Measurements from ENCODE around the gene RTF2.

The RTF2 gene

GRCh38 chr20:56469077-56469449, 636 bp downstream of the RTF2 start:
- TF ChIP-seq TAF1 (IDR thresholded peaks at IDR 0.05; ENCODE audit: borderline replicate concordance, insufficient read depth, low read length) (no peak), REST (IDR thresholded peaks at IDR 0.05; ENCODE audit: insufficient read depth in 1 of 2, low read depth in 2 of 2, low read length in 2 of 2) (no peak), SIN3A (IDR thresholded peaks at IDR 0.05; ENCODE audit: borderline replicate concordance, insufficient read depth, low read length) (no peak), POLR2AphosphoS5 (IDR thresholded peaks at IDR 0.05; ENCODE audit: low read depth, low read length) (no peak), FOXP2 (optimal IDR thresholded peaks at IDR 0.05; ENCODE audit: borderline replicate concordance, extremely low read depth, extremely low read length, insufficient read depth) (no peak)

- TF ChIP-seq REST (IDR thresholded peaks at IDR 0.05; ENCODE audit: insufficient read depth in 1 of 2, low read depth in 2 of 2, low read length in 2 of 2): no peak
- TF ChIP-seq SIN3A (IDR thresholded peaks at IDR 0.05; ENCODE audit: borderline replicate concordance, insufficient read depth, low read length): no peak
- TF ChIP-seq POLR2AphosphoS5 (IDR thresholded peaks at IDR 0.05; ENCODE audit: low read depth, low read length): no peak
- no peak for TF ChIP-seq TAF1 (IDR thresholded peaks at IDR 0.05; ENCODE audit: borderline replicate concordance, insufficient read depth, low read length)
- TF ChIP-seq FOXP2 (optimal IDR thresholded peaks at IDR 0.05; ENCODE audit: borderline replicate concordance, extremely low read depth, extremely low read length, insufficient read depth): no peak
Measured at GRCh38 chr20:56483970-56484369, 15.5 kb downstream of the RTF2 start.

DNA sequence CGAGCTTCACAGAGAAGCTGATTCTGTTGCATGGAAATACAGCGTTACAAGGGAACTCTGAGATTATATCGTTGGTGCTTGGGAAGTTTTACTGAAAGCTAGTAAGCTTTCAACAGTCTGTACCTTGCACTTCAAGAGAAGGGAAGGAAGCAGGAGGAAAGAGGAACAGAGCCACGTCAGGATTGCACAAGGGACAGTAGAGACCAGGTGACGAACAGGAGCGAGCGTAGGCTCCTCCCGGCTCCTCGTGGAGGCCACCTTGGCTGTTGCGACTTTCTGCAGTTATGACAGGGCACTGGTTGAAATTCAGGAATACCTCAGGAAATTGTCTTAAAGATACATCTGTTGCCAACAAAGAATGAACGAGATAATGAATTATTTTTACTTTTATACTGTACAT, 18.8 kb downstream of the RTF2 start:
- TF ChIP-seq FOXP2 (optimal IDR thresholded peaks at IDR 0.05; ENCODE audit: borderline replicate concordance, extremely low read depth, extremely low read length, insufficient read depth) (no peak), TAF1 (IDR thresholded peaks at IDR 0.05; ENCODE audit: borderline replicate concordance, insufficient read depth, low read length) (no peak), POLR2AphosphoS5 (IDR thresholded peaks at IDR 0.05; ENCODE audit: low read depth, low read length) (no peak), REST (IDR thresholded peaks at IDR 0.05; ENCODE audit: insufficient read depth in 1 of 2, low read depth in 2 of 2, low read length in 2 of 2) (no peak)

GRCh38 chr20:56488566-56488965, 20.1 kb downstream of the RTF2 start:
- TF ChIP-seq POLR2AphosphoS5 (IDR thresholded peaks at IDR 0.05; ENCODE audit: low read depth, low read length): no peak
- TF ChIP-seq REST (IDR thresholded peaks at IDR 0.05; ENCODE audit: insufficient read depth in 1 of 2, low read depth in 2 of 2, low read length in 2 of 2): no peak
- TF ChIP-seq TAF1 (IDR thresholded peaks at IDR 0.05; ENCODE audit: borderline replicate concordance, insufficient read depth, low read length): no peak
- TF ChIP-seq FOXP2 (optimal IDR thresholded peaks at IDR 0.05; ENCODE audit: borderline replicate concordance, extremely low read depth, extremely low read length, insufficient read depth): no peak
- no peak for TF ChIP-seq SIN3A (IDR thresholded peaks at IDR 0.05; ENCODE audit: borderline replicate concordance, insufficient read depth, low read length)

- TF ChIP-seq TAF1 (IDR thresholded peaks at IDR 0.05; ENCODE audit: borderline replicate concordance, insufficient read depth, low read length) (no peak), FOXP2 (optimal IDR thresholded peaks at IDR 0.05; ENCODE audit: borderline replicate concordance, extremely low read depth, extremely low read length, insufficient read depth) (no peak), REST (IDR thresholded peaks at IDR 0.05; ENCODE audit: insufficient read depth in 1 of 2, low read depth in 2 of 2, low read length in 2 of 2) (no peak), POLR2AphosphoS5 (IDR thresholded peaks at IDR 0.05; ENCODE audit: low read depth, low read length) (no peak), SIN3A (IDR thresholded peaks at IDR 0.05; ENCODE audit: borderline replicate concordance, insufficient read depth, low read length) (no peak)
Measured at GRCh38 chr20:56501116-56501515, 32.7 kb downstream of the RTF2 start.

Measured in PFSK-1 (cell line).